Camera-type eye (tissue), 1 donor: ENCODE measurements around the gene UGP2. TPM values are rescaled to one million over a fixed set of nuclear protein-coding genes. Genes with fewer than 3 reads are reported as not detected.

ENCODE experiments used
- total RNA-seq: library from RNA; depleted of rRNA; stranded (reverse); fragments of >200 nt; gene quantifications from one replicate; pipeline ENCODE4 v1.2.3, GENCODE V29; 2014

UGP2 gene
- 132 TPM for total RNA-seq

DNA sequence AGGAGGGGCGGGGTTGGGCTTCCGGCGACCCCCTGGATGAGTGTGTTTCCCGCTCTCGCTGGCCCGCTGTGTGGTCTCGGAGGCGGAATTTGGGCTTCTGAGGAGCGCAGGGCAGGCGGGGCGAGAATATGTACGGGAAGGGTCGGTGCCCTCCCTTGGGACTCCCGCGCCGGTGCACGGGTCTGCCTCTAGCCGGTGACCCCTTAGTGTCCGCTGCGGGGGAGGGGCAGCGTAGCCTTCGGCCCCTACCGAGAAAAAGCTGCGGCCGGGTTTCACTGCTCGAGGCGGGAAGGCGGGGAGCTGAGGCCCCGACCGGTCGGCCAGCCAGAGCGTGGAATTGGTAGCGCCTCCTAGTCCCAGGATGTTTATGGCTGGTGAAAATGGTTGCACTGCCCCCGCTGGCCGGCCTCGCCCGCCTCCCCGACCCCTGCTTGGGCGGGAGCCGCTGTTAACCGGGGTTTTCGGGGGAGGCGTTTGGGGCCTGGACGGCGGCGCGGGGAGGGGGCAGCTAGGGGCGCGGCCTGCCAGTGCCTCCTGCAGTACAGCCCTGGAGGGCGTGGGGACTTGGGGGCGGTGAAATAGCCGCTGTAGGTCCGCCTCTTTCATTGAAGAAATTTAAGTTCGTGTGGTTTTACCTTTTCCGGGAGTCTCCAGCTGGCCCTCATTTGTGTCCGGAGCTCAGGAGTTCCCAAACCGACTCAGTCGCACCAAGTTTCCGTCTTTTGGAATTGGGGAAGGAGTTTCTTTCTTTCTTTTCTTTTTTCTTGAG lies at the start of gene UGP2:
Gene UGP2 (plus strand): TSS at position 643 of the 769 bp plus-strand sequence. CDS start 290 bp downstream, outside the sequence.

Other genes starting within 250 kb of the UGP2 start
- gene VPS54, start 177.5 kb downstream of the UGP2 start, total RNA-seq = 47.1 TPM